Myocyte (in vitro differentiated cells): ENCODE measurements around the gene PEF1. TPM values are rescaled to one million over a fixed set of nuclear protein-coding genes. Genes with fewer than 3 reads are reported as not detected.

Source experiments
- DNase-seq: peaks from one replicate; pipeline ENCODE4 v3.0.0-alpha.2; 2012; ENCODE audit warnings: low read depth
- total RNA-seq: library from RNA; depleted of rRNA; stranded (reverse); fragments of >200 nt; gene quantifications from 2 replicates; pipeline ENCODE4 v1.2.3, GENCODE V29; 2014

PEF1 gene
- total RNA-seq, 1 donor from 2014 or later = 52.0 TPM

GRCh38 chr1:31633117-31633516, 11.6 kb downstream of the PEF1 start:
- peak; percentile 34 for DNase-seq

DNA sequence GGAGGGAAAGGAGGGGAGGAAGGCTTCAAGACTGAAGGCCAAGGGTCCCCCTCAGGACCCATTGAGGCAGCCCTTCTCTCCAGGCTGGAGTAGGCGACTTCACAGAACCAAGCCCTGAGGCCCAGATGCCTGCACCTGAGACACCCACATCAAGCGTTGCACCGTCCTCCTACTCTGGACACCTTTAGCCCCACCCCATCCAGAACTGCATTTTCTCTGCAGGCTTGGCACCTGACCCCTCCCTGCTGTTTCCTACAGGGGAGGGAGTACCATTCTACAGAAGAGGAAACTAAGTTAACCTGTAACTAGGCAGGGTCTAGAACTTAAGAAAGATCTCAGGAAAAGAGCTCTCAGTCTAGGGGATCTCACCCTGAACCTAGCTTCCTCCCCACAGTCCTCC, 12.0 kb downstream of the PEF1 start:
- DNase-seq = no peak

GRCh38 chr1:31628931-31629556, 15.6 kb downstream of the PEF1 start:
- DNase-seq = no peak

- peak; percentile 93 for DNase-seq
These were observed 16.6 kb downstream of the PEF1 start for GRCh38 chr1:31627930-31628559.

GRCh38 chr1:31627301-31627929, 17.3 kb downstream of the PEF1 start:
- DNase-seq = peak; percentile 94

- peak; percentile 52 for DNase-seq
These were observed 18.2 kb downstream of the PEF1 start for GRCh38 chr1:31626223-31627207.

- peak; percentile 32 for DNase-seq
These were observed 19.0 kb downstream of the PEF1 start for GRCh38 chr1:31625561-31626222.

GRCh38 chr1:31624731-31625514, 19.8 kb downstream of the PEF1 start:
- DNase-seq = no peak

DNA sequence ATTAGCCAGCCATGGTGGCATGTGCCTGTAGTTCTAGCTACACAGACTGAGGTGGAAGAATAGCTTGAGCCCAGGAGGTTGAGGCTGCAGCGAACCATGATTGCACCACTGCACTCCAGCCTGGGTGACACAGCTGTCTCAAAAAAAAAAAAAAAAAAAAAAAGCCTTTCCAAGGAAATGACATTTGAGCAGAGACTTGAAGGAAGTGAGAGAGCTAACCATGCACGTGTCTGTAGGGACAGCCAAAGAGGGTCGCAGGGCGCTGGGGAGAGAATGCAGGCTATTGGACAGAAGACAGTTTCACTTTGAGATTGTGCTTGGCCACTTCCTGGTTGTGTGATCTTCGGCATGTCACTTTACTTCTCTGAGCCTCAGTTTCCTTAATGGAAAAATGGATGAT, 20.4 kb downstream of the PEF1 start:
- no peak for DNase-seq

GRCh38 chr1:31623365-31623764, 21.3 kb downstream of the PEF1 start:
- no peak for DNase-seq

DNA sequence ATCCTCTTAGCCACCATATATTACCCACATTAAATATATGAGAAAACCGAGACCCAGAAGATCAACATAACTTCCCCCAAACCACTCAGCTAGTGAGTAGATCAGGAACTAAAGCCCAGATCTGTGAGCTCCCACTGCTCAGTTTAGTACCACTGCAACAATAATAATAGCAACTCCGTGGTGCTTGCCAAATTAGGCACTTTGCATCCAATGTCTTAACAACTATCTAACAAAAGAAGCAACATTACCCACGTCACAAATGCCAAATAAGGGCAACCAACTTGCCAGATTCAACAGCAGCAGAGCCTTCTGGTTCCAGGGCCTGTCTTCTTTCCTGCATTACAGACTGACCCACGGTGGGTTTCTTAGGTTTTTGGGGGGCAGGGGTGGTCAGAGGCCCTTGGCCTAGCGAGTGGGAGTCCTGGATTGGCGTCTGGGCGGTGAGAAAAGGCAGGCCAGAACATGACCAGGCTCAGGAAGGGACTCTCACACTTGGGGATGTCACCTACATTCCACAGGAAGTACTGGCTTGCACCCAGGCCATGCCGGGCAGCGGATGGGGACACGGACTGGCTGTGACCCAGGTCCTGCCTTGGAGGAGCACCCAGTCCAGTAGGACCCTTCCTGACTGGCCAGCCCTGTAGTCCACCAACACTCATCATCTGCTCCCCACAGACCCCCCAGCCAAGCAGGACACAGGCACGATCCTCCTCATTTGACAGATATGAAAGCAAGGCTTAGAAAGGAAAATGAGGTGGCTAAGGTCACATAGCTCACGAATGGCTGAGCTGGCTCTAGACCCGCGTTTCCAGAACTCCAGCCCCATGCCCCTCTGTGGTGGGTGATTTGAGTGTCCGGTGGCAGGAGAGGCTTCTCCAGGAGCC, 22.6 kb downstream of the PEF1 start:
- no peak for DNase-seq

- DNase-seq = no peak
These were observed 23.2 kb downstream of the PEF1 start for GRCh38 chr1:31621498-31621820.

DNA sequence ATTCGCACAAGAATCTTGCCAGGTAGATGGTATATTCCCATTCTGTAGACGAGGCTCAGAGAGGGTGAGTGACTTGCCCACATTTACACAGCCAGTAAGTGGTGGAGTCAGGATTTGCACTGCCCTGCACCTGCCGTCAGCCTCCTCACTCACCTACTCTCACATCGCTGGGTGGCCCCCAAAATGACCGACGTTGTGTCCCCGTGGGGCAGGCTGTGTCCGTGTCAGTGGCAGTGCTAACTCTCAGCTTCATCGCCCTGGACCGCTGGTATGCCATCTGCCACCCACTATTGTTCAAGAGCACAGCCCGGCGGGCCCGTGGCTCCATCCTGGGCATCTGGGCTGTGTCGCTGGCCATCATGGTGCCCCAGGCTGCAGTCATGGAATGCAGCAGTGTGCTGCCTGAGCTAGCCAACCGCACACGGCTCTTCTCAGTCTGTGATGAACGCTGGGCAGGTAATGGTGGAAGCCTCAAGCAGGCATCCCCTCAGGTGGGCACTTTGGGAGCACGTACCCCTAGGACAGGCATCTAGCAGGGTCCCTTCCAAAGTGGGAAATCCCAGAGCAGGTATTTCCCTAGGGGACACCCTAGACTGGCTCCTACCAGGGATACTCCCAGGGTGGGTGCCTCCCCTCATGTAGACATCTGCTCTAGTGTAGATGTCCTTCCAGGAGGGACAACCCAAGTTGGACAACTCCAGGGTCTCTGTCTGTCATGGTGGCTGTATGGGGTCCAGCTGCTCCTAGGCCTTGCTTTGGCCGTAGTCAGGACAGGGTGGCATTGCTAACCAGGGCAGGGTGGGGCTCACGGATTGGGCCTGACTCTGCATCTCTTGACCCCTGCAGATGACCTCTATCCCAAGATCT, 23.8 kb downstream of the PEF1 start:
- no peak for DNase-seq

DNA sequence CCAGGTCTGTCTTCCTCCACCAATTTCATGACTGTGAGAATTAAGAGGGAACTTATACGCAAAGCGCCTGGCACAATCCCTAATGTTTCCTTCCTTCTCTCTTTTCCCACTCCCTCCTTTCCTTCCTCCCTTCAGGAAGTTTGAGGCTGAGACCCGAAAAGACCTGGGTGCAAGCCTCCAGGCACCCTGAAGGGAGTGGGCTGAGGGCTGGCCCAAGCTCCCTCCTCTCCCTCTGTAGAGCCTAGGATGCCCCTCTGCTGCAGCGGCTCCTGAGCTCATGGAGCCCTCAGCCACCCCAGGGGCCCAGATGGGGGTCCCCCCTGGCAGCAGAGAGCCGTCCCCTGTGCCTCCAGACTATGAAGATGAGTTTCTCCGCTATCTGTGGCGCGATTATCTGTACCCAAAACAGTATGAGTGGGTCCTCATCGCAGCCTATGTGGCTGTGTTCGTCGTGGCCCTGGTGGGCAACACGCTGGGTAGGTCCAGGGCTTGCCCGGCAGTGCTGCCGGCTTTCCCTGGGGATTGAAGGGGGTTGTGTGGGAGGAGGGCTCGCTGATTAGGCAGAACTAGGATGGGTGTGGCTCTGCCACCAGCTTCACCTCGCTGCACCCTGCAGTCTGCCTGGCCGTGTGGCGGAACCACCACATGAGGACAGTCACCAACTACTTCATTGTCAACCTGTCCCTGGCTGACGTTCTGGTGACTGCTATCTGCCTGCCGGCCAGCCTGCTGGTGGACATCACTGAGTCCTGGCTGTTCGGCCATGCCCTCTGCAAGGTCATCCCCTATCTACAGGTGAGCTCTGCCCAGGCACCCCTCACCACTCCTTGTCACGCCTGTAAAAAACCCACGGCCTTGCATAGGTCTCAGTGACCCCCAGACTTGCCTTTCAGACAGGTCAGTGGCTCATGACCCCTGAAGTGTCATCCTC, 25.5 kb downstream of the PEF1 start:
- no peak for DNase-seq

DNA sequence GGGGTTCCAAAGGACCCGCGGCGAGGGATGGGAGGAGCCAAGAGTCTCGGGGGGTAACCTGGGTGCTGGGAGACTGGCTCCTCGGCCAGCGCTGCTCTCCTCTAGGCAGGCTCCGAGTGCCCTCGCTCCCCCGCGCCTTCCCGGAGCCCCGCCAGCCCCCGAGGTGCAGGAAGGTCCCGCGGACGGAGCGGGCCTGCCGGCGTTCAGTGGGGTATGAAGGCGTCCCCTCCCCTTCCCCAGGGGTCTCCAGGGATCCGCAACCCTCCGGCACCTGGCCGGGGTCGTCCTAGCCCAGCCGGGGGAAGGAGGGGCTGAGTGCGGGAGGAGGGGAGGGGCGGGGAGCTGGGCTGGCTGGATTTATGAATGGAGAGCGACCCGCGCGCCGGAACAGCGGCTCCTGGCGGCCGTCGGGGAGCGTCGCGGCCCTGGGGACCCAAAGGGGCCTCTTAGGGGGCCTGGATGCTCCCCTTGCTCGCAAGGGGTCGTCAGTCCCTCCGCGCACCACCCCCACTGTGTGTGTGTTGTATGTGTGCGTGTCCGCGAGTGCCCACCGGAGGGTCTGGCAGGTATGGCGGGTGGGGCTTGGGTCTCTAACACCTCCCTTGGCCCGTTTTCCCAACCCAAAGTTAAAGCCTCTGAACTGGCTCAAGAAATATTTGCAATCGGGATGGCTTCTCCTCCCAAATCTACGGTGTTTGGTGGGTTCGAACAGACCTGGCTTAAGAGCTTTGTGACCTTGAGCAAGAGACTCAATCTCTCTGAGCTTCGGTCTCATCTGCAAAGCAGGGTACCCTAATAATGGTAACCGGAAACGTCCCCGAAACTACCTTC, 26.5 kb downstream of the PEF1 start:
- DNase-seq = peak; percentile 28

DNA sequence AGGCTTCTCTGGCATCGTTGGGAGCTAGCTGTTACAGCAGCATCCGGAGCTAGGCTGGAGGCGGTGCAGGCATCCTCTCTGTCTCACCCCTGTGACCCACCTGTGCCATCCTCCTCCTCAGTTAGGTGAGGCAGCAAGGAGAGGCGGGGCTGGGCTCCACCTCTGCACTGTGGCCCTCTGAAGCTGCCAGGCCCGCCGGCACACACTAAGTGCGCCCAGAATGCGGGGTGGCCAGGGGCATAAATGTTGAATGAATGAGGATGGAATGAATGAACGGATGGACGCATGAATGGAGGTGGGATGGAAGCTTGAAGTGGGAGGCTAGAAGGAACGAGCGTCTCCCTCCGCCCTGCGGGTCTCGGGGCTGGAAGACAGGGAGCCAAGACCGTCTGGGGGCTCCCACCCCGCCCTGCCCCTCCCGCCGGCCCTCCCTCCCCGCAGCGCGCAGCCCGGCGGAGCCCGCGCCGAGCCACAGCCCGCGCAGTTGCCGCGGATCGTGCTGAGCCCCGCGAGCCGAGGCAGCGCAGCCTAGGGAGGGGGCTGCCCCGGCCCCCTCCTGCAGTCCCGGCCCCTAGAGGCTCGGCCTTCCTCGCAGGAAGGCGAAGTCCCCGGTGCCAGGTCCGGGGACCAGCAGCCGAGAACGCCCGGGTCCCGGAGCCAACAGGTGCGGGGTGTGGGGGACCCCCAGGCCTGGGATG, 27.3 kb downstream of the PEF1 start, which contains the start of gene HCRTR1:
TSS of gene HCRTR1 (plus strand) at position 472 of the 698 bp plus-strand sequence. CDS start 1,504 bp downstream, outside the sequence.
- no peak for DNase-seq
